HG03457 (cell line): ENCODE results near the gene PFDN1.

ENCODE experiments used
- ATAC-seq: cut with Tn5 transposase; IDR thresholded peaks from one replicate; pipeline ENCODE4 v1.9.1; 2021; ENCODE audit warnings: moderate number of reproducible peaks; ENCODE audit not compliant: unreplicated experiment

Gene PFDN1

GRCh38 chr5:140298183-140298601, 4.7 kb downstream of the PFDN1 start:
- no peak for ATAC-seq

DNA sequence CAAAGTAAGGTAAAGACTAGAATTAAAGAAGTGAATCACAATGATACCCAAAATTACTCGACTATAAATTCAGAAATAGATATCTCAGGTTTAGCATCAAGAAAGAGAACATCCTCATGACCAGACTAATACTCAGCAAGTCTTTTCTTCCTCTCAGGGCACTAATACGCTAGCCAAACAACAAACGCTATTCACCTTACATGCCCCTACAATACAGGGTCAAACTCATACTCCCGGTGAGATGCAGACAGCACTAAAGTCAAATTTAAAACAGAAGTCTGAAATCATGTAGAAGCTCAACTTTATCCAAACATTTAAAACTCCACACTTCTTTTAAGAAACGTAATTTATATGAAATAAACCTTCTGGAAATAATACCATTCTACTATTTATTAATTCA, 5.6 kb downstream of the PFDN1 start:
- no peak for ATAC-seq

DNA sequence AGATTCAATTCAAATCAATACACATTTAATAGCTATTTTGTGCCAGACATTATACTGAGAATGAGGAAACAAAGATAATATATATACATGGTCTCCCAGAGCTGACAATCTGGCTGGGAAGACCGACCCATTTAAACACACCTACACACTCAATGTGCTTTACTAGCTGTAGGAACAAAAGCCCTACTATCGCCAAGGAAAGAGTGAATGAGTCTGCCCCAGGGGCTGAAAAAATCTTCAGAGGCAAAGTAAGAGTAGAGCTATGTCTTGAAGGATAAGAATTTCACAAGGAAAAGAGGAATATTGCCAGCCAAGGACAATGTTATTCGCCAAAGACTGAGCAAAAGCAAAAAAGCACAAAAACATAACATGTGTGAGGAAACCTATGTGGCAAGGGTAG, 6.6 kb downstream of the PFDN1 start:
- ATAC-seq = no peak

DNA sequence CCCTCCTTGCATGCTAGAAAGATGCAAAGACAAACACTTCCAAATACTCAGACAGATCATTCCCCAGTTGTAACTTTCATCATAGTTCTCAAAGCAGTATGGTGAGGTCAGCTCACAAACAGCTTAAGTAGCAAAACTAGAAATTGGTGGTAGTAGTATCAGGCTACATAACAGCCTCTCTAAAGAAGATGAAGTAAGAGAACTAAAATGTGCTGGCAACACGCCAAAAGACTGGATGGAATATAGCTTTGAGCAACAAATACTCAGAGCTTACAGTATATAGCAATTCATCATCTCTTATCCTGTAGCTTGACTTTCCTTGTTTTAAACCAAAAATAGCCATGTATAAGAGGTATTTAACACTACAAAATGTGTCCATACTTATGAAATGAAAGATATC, 7.5 kb downstream of the PFDN1 start:
- ATAC-seq = no peak

GRCh38 chr5:140294753-140295152, 8.1 kb downstream of the PFDN1 start:
- ATAC-seq = no peak

DNA sequence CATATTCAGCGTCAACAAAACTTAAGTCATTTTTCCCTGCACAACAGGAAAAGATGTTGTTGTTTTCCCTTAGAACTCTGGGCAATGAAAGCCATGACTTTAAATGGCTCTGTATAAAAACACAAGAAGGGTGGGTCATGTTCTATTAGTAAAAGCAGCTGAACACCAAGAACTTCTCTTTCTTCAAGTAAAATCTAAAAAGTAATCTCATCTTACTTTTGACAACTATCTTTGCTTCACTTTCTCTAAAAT, 9.1 kb downstream of the PFDN1 start:
- ATAC-seq = no peak

DNA sequence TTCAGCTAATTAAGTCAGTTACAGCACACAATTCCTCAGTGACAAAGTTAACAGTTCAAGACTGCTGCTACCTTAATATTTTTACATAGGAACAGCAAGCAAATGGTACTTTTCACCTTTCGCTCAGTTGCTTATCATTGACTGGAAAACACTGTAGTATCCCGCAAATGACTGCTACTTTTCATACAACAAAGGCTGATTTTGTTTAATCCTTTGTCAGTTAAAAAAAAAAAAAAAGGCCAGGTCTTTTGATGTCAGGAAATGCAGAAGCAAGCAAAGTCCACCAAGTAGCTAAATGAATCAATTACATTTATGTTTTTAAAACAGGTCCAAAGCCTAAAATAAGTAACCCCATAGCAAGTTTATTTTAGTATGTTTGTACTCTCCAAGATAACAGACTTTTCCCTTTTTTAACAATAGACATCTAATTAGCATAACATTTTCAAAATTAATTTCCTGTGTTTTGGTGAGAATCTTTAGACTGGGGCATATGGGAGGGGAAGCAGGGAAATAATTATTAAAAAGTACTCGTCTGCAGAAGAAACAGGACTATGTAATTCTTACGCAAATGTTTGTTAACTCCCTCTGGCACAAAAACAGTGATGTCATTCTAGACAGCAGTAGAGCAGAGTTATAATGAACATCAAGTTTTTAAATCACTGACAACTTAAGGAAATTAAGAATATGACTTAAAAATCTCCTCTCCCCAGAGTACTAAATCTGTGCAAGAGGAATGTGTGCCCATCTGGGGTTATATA, 9.6 kb downstream of the PFDN1 start:
- no peak for ATAC-seq

DNA sequence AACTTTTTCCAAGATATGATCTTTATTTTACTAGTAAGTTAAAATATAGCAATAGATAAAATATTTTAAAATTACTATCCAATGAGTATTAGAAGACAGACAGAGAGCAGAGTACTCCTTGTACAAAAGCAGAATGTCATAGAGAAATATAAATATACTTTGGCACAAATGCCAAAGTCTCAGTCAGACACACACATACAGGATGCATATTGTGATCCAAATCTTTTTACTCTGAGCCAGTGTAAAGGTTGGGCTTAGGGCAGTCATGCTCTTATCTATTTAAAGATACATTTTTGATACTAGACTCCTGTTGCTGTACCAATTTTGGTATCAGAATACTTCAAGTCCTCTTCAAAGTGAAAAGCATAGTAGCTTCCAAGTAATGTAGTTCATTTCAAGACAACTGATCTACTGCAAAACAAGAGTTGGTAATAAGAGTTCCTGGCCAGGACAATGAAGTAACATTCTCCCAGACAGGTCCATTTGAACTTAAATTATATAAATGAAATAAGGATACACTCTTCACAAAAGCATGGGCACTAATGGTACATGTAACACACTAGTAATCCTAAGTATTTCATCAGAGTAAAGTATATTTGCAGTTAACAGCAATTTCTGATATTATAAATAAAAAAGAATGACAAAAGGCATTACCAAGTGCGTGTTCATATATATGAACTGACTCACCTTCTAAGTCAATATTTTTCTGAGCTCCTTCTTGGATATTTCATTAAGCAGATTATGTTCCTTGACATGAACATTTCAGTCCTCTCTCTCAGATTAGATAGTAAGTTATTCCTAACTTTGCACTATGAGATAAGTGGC, 10.5 kb downstream of the PFDN1 start:
- no peak for ATAC-seq

- ATAC-seq = no peak
Observed at GRCh38 chr5:140287801-140288521, 14.9 kb downstream of the PFDN1 start.

GRCh38 chr5:140286424-140286823, 16.5 kb downstream of the PFDN1 start:
- no peak for ATAC-seq

GRCh38 chr5:140284013-140284412, 18.9 kb downstream of the PFDN1 start:
- no peak for ATAC-seq

GRCh38 chr5:140282266-140282665, 20.6 kb downstream of the PFDN1 start:
- no peak for ATAC-seq

- ATAC-seq = no peak
Observed at GRCh38 chr5:140275837-140276236, 27.1 kb downstream of the PFDN1 start.

DNA sequence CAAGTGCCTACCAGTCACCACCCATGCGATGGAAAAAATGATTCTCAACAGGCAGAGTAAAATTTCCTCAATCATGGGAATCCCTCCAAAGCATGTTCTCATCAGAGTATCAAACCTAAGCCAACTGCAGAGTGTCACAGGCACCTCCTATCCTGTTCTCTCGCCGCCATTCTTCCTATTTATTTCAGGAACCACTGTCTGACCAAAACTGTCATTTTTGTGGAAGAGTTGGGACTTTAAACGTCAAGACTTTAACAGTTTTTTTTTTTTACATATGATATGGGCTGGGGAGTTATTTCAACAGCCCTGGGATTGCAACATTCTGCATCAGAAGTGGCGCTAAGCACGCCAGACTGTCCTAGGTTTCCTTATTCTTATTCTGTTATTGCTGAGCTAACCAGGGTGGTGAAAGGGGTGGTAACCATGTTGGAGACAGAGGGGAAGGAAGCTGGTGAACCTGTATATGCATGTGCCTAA, 29.5 kb downstream of the PFDN1 start:
- no peak for ATAC-seq

DNA sequence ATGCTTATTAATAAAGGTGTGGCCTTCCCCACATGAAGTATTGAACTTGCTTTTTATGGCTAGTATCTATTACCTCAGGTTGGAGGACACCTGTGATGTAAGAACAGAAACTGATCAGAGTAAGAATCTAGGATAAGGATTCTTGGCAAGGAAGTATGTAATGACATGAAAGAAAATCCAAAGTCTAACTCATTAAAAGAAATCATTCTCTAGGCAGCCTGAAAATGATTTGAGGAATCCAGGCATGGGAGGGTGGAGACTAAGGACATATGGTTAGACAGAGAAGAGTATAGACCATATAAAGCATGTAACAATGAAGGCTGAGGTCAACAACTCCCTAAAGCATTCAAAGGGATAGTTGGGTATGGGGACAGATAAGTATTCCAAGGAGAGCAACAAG, 32.9 kb downstream of the PFDN1 start:
- ATAC-seq = no peak

- ATAC-seq = no peak
Observed at GRCh38 chr5:140267559-140268018, 35.3 kb downstream of the PFDN1 start.

- no peak for ATAC-seq
Observed at GRCh38 chr5:140267201-140267540, 35.7 kb downstream of the PFDN1 start.

- no peak for ATAC-seq
Observed at GRCh38 chr5:140266471-140267200, 36.3 kb downstream of the PFDN1 start.

- no peak for ATAC-seq
Observed at GRCh38 chr5:140265845-140266244, 37.1 kb downstream of the PFDN1 start.

DNA sequence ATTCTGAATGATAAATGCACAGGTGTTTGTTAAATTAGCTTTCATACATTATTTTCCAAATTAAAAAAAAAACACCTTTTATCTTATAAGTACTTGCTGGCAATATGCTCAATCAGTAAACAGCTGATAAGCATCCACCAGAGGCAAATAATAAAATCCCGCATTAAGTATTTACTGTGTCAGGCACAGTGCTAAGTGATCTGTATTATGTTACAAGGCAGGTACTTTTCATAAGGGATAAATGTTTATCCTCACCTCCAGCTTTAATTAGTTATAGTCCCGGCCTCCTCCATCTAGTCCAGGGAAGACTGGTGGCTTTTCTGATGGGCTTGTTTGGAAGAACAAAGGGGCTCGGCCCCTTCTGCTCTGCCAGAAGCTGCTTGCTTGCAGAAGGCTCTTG, 40.1 kb downstream of the PFDN1 start:
- ATAC-seq = no peak

- ATAC-seq = no peak
Observed at GRCh38 chr5:140262221-140262620, 40.7 kb downstream of the PFDN1 start.
